ENCODE measurements around the gene CEP170B.

The CEP170B gene

GRCh38 chr14:104936361-104937155 lies 71.5 kb downstream of the CEP170B start:
- Histone ChIP-seq H3K4me3 (no peak overlapping the region), H3K9me3 (ENCODE audit: low read depth, low read length) (no peaks in the 10 kb centered on the region), H3K36me3 (ENCODE audit: insufficient read depth, low read length) (no peaks in the 10 kb centered on the region), H3K9ac (ENCODE audit: insufficient read length) (no peak overlapping the region), H3K27ac (no peak overlapping the region)
- no peak for TF ChIP-seq POLR2AphosphoS5 (IDR thresholded peaks at IDR 0.05; ENCODE audit: borderline replicate concordance, low read depth, low read length)
- no peak for TF ChIP-seq EZH2 (IDR thresholded peaks at IDR 0.05)
- TF ChIP-seq FOXP2 (optimal IDR thresholded peaks at IDR 0.05; ENCODE audit: control extremely low read depth, extremely low read length, insufficient read depth) = no peak
- DNase-seq (ENCODE audit: low read depth, low spot score) = no peak

- Histone ChIP-seq H3K9me3 (ENCODE audit: low read depth, low read length) (no peaks in the 10 kb centered on the region), H3K36me3 (ENCODE audit: insufficient read depth, low read length) (no peaks in the 10 kb centered on the region), H3K27ac (no peak overlapping the region), H3K9ac (ENCODE audit: insufficient read length) (no peak overlapping the region), H3K4me3 (no peak overlapping the region)
- DNase-seq (ENCODE audit: low read depth, low spot score) = no peak
- TF ChIP-seq POLR2AphosphoS5 (IDR thresholded peaks at IDR 0.05; ENCODE audit: borderline replicate concordance, low read depth, low read length) (no peak), FOXP2 (optimal IDR thresholded peaks at IDR 0.05; ENCODE audit: control extremely low read depth, extremely low read length, insufficient read depth) (no peak), EZH2 (IDR thresholded peaks at IDR 0.05) (no peak)
Measured at GRCh38 chr14:104937161-104937560, 72.1 kb downstream of the CEP170B start.

GRCh38 chr14:104937694-104938365 lies 72.8 kb downstream of the CEP170B start:
- TF ChIP-seq EZH2 (IDR thresholded peaks at IDR 0.05) (no peak), FOXP2 (optimal IDR thresholded peaks at IDR 0.05; ENCODE audit: control extremely low read depth, extremely low read length, insufficient read depth) (no peak), POLR2AphosphoS5 (IDR thresholded peaks at IDR 0.05; ENCODE audit: borderline replicate concordance, low read depth, low read length) (no peak)
- no peaks in the 10 kb centered on the region for H3K9me3 ChIP-seq (ENCODE audit: low read depth, low read length)
- no peaks in the 10 kb centered on the region for H3K36me3 ChIP-seq (ENCODE audit: insufficient read depth, low read length)
- H3K4me3 ChIP-seq = no peak overlapping the region
- no peak overlapping the region for H3K27ac ChIP-seq
- DNase-seq (ENCODE audit: low read depth, low spot score) = no peak
- no peak overlapping the region for H3K9ac ChIP-seq (ENCODE audit: insufficient read length)

GRCh38 chr14:104938436-104938835 lies 73.4 kb downstream of the CEP170B start:
- DNase-seq (ENCODE audit: low read depth, low spot score) = no peak
- no peak overlapping the region for H3K4me3 ChIP-seq
- no peaks in the 10 kb centered on the region for H3K9me3 ChIP-seq (ENCODE audit: low read depth, low read length)
- no peak overlapping the region for H3K9ac ChIP-seq (ENCODE audit: insufficient read length)
- no peak overlapping the region for H3K27ac ChIP-seq
- H3K36me3 ChIP-seq (ENCODE audit: insufficient read depth, low read length) = no peaks in the 10 kb centered on the region
- no peak for TF ChIP-seq FOXP2 (optimal IDR thresholded peaks at IDR 0.05; ENCODE audit: control extremely low read depth, extremely low read length, insufficient read depth)
- TF ChIP-seq EZH2 (IDR thresholded peaks at IDR 0.05) = no peak
- TF ChIP-seq POLR2AphosphoS5 (IDR thresholded peaks at IDR 0.05; ENCODE audit: borderline replicate concordance, low read depth, low read length) = no peak

- TF ChIP-seq EZH2 (IDR thresholded peaks at IDR 0.05) = no peak
- TF ChIP-seq POLR2AphosphoS5 (IDR thresholded peaks at IDR 0.05; ENCODE audit: borderline replicate concordance, low read depth, low read length) = no peak
- TF ChIP-seq FOXP2 (optimal IDR thresholded peaks at IDR 0.05; ENCODE audit: control extremely low read depth, extremely low read length, insufficient read depth) = no peak
- DNase-seq (ENCODE audit: low read depth, low spot score) = no peak
- Histone ChIP-seq H3K9me3 (ENCODE audit: low read depth, low read length) (no peaks in the 10 kb centered on the region), H3K4me3 (no peak overlapping the region), H3K27ac (no peak overlapping the region), H3K9ac (ENCODE audit: insufficient read length) (no peak overlapping the region), H3K36me3 (ENCODE audit: insufficient read depth, low read length) (no peaks in the 10 kb centered on the region)
Measured at GRCh38 chr14:104938960-104939359, 73.9 kb downstream of the CEP170B start.

GRCh38 chr14:104939666-104940410 lies 74.8 kb downstream of the CEP170B start:
- Histone ChIP-seq H3K4me3 (no peak overlapping the region), H3K9ac (ENCODE audit: insufficient read length) (no peak overlapping the region), H3K27ac (no peak overlapping the region), H3K9me3 (ENCODE audit: low read depth, low read length) (no peaks in the 10 kb centered on the region), H3K36me3 (ENCODE audit: insufficient read depth, low read length) (no peaks in the 10 kb centered on the region)
- TF ChIP-seq EZH2 (IDR thresholded peaks at IDR 0.05) (no peak), FOXP2 (optimal IDR thresholded peaks at IDR 0.05; ENCODE audit: control extremely low read depth, extremely low read length, insufficient read depth) (no peak), POLR2AphosphoS5 (IDR thresholded peaks at IDR 0.05; ENCODE audit: borderline replicate concordance, low read depth, low read length) (no peak)
- DNase-seq (ENCODE audit: low read depth, low spot score) = no peak

- no peak for TF ChIP-seq EZH2 (IDR thresholded peaks at IDR 0.05)
- no peak for TF ChIP-seq FOXP2 (optimal IDR thresholded peaks at IDR 0.05; ENCODE audit: control extremely low read depth, extremely low read length, insufficient read depth)
- no peak for TF ChIP-seq POLR2AphosphoS5 (IDR thresholded peaks at IDR 0.05; ENCODE audit: borderline replicate concordance, low read depth, low read length)
- H3K27ac ChIP-seq = no peak overlapping the region
- DNase-seq (ENCODE audit: low read depth, low spot score) = no peak
- H3K9me3 ChIP-seq (ENCODE audit: low read depth, low read length) = no peaks in the 10 kb centered on the region
- H3K4me3 ChIP-seq = no peak overlapping the region
- no peaks in the 10 kb centered on the region for H3K36me3 ChIP-seq (ENCODE audit: insufficient read depth, low read length)
- no peak overlapping the region for H3K9ac ChIP-seq (ENCODE audit: insufficient read length)
Measured at GRCh38 chr14:104940526-104941150, 75.6 kb downstream of the CEP170B start.
